ENCODE data around the gene PIEZO2.

GRCh38 chr18:10660179-10660884, 489.0 kb downstream of the PIEZO2 start:
- TF ChIP-seq CTCF (IDR thresholded peaks at IDR 0.05; ENCODE audit: insufficient read depth, low read length, poor library complexity, severe bottlenecking): no peak
- TF ChIP-seq EZH2phosphoT487 (conservative IDR thresholded peaks at IDR 0.05; ENCODE audit: low read length): no peak

Data from SU-DHL-6 (cell line).